Measurements from ENCODE around the gene GOLM1.

The GOLM1 gene

DNA sequence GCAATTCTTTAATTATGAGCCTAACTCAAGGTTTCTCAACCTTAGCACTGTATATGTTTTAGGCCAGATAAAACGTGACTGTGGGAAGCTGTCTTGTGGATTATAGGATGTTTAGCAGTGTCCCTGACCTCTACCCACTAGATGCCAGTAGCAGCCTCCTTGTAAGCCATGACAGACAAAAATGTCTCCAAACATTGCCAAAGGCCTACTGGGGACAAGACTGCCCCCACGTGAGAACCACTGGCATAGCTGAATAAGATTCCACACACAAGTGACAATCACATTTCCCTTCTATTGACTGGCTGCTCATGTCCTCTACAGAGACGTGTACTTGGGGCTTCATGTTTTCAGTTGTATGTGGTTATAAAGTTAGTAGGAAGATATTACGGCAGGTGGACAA is 55.4 kb downstream of the GOLM1 start:
- DNase-seq = no peak

- no peak for DNase-seq
Measured at GRCh38 chr9:86043586-86043985, 55.8 kb downstream of the GOLM1 start.

DNA sequence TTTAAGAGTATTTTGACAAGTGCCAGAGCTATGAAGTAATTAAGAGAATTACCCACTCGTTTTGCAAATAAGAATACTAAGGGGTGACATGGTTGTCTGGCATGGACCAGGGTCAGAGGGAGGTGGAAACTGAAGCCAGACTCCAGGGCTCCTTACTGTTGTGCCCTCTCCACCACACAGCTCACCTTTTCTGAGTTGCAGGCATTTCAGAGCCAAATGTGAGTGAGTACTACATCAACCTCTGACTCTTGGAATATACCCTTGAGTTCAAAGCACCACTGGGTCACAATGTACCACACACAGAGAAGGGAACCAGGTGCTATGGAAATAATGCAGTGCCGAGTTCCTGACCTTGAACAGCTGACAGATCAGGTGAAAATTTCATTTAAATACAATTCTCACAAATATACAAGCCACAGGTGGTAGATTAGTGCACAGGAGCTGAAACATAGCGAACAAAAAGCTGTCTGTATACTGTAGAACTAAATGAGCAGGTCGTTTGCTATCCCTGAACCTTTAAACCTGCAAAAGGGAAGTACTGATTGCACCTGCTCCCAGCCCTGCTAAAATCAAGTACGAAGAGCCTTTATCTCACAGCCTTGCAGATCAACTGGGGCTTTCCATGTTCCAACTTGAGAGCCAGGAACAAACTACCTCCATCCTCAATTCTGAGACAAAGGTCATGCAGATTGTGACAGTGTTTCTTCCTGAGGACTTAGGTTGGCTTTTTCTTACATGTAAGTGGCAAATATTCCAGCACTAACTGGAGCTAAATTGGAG is 57.0 kb downstream of the GOLM1 start:
- peak; percentile 16 for DNase-seq

DNA sequence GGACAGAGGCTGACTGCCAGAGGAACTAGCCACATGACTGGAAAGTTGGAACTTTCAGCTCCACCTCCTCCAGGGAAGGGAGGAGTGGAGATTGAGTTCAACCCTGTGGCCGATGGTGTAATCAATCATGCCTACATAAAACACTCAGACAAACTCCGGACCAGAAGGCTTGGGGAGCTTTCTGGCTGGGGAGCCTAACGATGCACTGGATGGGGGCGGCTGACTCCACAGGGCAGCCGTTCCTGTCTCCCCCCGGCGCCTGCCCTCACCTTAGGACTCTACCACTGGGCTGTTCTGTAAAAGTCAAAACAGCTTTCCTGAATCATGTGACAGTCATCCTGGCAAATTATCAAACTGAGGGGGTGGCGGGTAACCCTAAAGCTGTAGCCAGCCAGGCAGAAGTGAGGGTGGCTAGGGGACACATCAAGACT is 58.0 kb downstream of the GOLM1 start:
- no peak for DNase-seq

DNA sequence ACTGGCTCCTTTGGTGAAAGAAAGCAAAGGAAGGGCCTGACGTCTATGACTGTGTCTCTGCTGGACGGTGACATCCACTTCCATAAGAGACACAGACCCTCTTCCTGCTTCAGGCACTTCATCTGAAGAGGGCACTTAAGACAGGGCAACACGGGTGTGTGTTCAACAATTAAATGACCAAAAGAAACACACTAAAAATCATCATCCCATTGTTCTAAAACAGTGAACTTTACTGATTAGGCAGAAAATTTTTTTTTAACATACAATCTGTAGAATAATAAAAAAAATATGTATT is 58.5 kb downstream of the GOLM1 start:
- DNase-seq = peak; percentile 20

GRCh38 chr9:86039991-86040860 is 59.1 kb downstream of the GOLM1 start:
- DNase-seq = no peak

DNA sequence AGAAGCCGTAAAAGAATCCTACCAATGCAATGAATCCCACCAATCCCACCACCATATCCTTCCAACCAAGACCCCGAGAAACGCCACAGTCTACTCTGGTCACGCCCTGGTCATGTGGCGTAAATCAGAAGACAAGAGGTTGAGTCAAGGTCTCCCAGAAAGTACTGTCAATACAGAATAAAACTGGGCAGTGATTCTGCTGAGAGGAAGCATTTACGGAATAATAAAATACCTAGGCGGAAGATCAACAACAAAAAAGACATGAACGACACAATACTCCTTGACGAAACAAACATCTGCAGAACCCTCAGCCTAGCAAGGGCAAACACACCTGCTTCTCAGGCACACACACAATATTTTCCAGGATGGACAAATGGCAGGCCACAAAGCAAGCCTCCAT is 62.8 kb downstream of the GOLM1 start:
- DNase-seq = peak; percentile 86

- DNase-seq = no peak
Measured at GRCh38 chr9:86035827-86036440, 63.4 kb downstream of the GOLM1 start.

DNA sequence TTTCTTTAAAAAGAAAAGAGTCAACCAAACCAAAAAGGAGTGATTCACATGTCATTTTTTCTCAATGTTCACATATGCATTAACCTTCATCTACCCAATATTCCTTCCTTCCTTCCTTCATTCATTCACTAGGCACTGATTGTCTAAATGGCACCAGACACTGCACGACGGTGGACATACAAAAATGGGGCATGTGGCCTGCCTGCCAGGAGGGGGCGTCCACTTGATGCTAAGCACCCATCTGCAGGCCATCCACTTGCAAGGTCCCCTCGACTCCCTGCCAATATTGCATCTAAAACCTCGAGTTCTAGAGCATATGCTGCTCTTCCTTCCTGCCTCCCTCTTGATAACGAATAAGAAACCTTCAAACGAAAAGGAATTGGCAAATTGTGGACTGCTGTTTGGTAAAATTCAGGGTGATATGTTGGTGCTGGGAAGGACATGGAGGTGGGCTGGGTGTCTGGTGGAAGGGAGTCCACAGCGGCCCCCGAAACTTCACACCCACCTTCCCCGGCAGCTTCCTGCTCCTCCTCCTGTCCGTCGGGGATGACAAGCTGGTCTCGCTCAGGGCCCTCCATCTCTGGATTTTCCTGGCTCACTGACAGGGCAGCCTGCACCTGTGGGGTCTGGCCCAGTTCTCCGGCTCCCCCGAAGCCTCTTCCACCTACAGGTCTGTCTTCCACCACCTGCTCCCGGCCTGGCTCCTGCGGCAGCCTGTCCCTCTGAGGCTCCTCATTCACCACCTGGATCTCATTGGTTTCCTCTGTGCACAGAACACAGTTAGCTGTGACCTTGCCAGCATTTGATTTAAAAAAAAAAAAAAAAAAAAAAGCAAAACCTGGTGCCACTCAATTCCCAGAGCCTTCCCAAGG is 64.3 kb downstream of the GOLM1 start:
- DNase-seq = peak; percentile 50

- DNase-seq = no peak
Measured at GRCh38 chr9:86027767-86028166, 71.6 kb downstream of the GOLM1 start.

DNA sequence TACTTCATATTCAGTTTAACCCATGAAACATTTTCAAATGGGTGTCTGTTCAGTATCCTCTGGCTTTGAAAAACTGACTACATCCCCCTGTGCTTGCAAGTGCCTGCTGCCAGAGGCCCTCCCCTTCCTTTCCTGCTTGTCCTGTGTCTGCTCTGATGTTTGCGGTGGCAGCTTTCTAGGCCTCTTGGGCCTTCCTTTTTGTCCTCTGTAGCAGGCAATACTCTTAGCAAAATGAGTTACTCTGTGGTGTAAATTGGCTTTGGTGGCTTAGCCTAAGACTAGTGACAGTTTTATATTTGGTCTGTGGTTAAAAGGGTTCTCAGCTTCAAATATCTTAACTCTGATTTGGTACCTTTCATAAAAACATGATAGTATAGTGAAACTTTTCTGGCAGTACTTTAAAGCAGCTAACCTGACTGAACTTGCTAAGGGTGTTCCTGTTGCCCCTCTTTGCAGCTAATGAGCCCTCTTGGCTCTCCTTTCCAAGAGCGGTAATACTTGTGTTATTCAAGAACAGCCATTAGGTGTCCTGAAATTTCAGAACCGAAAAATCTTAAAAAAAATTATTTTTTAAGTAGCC is 76.6 kb downstream of the GOLM1 start:
- DNase-seq = no peak

- DNase-seq = no peak
Measured at GRCh38 chr9:86021166-86021565, 78.2 kb downstream of the GOLM1 start.

DNA sequence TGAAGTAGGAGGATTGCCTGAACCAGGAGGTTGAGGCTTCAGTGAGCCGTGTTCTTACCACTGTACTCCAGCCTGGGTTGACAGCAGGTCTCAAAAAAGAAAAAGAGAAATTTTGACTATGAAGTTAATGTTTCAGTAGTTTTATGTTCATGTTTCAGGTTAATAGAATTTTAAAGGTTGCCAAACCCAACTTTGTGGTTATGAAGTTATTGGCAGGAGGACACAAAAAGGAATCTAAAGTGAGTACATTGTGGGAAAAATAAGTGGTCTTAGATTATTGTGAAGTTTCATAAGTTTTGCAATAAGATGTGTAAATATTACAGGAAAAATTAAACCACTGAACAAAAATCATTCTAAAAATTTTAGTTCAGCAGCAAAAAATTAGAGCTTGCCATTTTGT is 78.6 kb downstream of the GOLM1 start:
- DNase-seq = no peak

DNA sequence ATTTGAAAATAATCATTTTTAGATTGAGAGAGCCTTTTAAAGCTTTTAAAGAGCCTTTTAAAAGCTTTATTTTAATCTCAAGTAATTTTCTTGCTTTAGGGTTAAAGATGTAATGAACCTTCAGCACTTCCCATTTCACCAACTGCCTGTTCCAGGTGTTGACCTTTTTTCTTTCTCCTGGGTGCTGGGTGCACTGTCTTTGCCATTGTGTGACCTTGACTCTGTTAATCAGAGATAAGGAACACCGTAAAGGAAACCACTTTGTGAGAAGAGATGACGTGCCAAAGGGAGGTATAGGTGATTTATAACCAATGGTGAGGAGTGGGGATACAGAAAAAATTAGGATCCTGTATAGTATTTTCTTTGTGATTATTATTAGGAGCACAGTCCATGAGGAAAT is 90.2 kb downstream of the GOLM1 start:
- DNase-seq = no peak

DNA sequence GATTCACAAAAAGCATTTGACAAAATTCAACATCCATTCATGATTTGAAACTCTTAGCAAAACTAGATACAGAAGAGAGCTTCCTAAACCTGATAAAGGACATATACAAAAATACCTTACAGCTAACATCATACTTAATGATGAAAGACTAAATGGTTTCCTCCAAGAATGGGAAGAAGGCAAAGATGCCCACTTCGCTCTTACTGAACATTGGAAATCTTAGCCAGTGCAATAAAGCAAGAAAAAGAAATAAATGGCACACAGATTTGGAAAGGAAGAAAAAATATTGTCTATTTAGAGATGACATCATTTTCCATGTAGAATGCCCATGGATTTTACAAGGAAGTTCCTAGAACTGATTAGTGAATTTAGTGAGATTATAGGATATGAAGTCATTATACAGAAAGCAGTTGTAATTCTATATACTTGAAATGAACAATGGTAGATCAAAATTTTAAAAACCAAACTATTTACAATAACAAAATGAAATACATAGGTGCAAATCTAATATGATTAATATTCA is 94.0 kb downstream of the GOLM1 start:
- no peak for DNase-seq

DNA sequence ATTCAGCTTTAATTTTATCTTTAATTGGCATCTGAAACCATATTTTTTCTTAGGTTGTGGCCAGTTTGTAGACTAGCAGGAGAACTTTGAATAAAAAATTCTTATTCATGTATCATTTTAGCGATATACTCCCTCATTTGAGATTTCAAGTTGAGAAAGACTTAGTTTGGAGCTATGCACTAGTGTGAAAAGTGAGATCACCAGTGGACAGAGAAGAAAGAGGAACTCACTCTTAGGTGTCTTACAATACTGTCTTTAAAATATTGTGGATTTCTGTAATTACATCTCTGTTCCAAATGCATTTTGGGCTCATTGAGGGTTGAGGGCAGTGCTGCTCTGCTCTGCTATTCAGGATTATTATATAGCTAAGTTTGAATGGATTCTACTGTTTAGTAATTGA is 103.8 kb downstream of the GOLM1 start:
- no peak for DNase-seq

GRCh38 chr9:85995097-85995496 is 104.3 kb downstream of the GOLM1 start:
- DNase-seq = no peak

DNA sequence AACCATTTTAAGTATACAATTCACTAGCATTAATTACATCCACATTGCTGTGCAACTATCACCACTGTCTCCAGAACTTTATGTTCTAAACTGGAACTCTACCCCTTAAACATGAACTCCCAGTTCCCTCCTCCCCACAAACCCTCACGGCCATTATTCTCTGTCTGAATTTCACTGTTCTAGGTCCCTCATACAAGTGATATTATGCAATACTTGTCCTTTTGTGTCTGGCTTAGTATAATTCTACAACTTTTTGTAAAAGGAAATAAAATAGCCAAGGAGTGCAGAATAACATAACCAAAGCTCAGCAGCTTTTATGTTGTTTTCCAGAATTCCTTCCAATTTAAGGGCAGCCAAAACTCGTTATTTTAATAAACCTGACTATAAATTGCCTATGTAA is 105.2 kb downstream of the GOLM1 start:
- DNase-seq = no peak

DNA sequence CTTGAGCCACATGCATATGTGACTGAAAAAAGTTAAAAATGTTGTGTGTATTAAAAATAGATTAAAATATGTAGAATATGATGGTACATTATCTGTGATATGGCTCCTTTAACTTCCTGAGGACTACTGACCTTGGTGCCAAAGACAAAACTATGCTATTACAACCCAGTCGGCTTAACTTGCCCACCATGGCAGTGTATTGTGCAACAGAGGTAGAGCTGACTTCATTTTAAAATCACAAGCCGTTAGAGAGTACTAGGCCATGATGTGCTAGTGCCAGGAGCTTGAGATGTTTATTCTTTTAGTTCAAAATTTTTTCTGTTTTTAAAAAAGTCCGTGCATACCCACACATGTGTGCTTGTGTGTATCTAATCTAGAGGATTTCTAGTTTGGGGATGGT is 112.1 kb downstream of the GOLM1 start:
- DNase-seq = no peak

DNA sequence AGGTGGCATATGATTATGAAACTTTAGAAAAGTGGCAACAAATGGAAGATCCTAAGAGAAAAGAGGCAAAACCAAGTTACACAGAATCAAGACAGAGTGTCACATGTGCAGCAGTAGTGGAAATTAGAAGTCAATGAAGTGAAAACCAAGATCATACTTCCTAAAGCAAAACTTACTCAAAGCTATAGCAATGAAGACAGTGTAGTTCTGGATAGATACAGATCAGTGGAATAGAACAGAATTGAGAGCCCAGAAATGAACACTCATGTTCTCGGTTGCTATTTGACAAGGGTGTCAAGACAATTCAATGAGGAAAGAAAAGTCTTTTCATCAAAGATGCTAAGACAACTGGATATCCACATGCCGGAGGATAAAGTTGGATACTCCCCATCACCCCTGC is 114.9 kb downstream of the GOLM1 start:
- DNase-seq = no peak

- no peak for DNase-seq
Measured at GRCh38 chr9:85981369-85981768, 118.0 kb downstream of the GOLM1 start.

GRCh38 chr9:85978496-85978895 is 120.9 kb downstream of the GOLM1 start:
- no peak for DNase-seq

Data from NCI-H2029 (cell line).